ENCODE results near the gene MAPK1. TPM values are rescaled to one million over a fixed set of nuclear protein-coding genes. Genes with fewer than 3 reads are reported as not detected.
"Not testable (repeated sequence)": the region's sequence is repeated elsewhere in the genome, so short reads cannot be mapped to it uniquely, and the experiment has no call there.

The MAPK1 gene
- total RNA-seq, 1 experiment from 2014 or later = 136 TPM

DNA sequence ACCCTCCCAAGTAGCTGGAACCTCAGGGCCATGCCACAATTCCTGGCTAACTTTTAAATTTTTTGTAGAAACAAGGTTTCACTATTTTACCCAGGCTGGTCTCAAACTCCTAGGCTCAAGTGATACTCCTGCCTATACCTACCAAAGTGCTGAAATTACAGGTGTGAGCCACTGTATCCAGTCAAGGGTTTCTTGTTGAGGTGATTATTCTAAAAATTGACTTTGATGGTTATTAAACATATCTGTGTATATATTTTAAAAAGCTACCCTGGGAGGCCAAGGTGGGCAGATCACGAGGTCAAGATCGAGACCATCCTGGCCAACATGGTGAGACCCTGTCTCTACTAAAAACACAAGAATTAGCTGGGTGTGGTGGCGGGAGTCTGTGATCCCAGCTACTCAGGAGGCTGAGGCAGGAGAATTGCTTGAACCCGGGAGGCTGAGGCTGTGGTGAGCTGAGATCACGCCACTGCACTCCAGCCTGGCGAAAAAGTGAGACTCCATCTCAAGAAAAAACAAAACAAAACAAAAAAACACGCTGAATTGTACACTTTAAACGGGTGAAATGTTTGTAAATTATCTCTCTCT, 27.1 kb downstream of the MAPK1 start:
- no peak overlapping the region for H3K4me3 Mint-ChIP-seq (ENCODE audit: unreplicated experiment)
- no TSS peak for BruUV-seq (replicated peaks)
- TF ChIP-seq, protein P1, sequence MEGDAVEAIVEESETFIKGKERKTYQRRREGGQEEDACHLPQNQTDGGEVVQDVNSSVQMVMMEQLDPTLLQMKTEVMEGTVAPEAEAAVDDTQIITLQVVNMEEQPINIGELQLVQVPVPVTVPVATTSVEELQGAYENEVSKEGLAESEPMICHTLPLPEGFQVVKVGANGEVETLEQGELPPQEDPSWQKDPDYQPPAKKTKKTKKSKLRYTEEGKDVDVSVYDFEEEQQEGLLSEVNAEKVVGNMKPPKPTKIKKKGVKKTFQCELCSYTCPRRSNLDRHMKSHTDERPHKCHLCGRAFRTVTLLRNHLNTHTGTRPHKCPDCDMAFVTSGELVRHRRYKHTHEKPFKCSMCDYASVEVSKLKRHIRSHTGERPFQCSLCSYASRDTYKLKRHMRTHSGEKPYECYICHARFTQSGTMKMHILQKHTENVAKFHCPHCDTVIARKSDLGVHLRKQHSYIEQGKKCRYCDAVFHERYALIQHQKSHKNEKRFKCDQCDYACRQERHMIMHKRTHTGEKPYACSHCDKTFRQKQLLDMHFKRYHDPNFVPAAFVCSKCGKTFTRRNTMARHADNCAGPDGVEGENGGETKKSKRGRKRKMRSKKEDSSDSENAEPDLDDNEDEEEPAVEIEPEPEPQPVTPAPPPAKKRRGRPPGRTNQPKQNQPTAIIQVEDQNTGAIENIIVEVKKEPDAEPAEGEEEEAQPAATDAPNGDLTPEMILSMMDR (IDR thresholded peaks at IDR 0.05; ENCODE audit: insufficient read depth in 1 of 2, low read depth in 1 of 2, low read length in 1 of 2, severe bottlenecking in 1 of 2, unreplicated experiment in 1 of 2) = no peak
- H3K36me3 Mint-ChIP-seq (ENCODE audit: insufficient read depth, unreplicated experiment) = peaks cover 7% of the 10 kb centered on the region
- no peak overlapping the region for H3K4me3 ChIP-seq (ENCODE audit: low read depth, low read length)
- no peaks in the 10 kb centered on the region for H3K27me3 Mint-ChIP-seq (ENCODE audit: insufficient read depth, unreplicated experiment)
- no peaks in the 10 kb centered on the region for H3K9me3 ChIP-seq
- ChIA-PET CTCF (no interaction called here), POLR2A (no interaction called here)
- H3K4me1 Mint-ChIP-seq (ENCODE audit: low read depth, unreplicated experiment) = peaks cover 13% of the 10 kb centered on the region
- H3K4me1 ChIP-seq = peaks cover 19% of the 10 kb centered on the region
- intact Hi-C loops (cut with micrococcal nuclease; ENCODE audit: unreplicated experiment) = no loop called here
- H3K9me3 Mint-ChIP-seq (ENCODE audit: unreplicated experiment) = no peaks in the 10 kb centered on the region
- H3K36me3 ChIP-seq (ENCODE audit: control insufficient read depth, insufficient read depth, low read length) = no peaks in the 10 kb centered on the region
- no peak overlapping the region for H3K27ac Mint-ChIP-seq (ENCODE audit: unreplicated experiment)
- no peaks in the 10 kb centered on the region for H3K27me3 ChIP-seq (replicated peaks; ENCODE audit: control insufficient read depth, insufficient read depth, low read length)
- no peak for DNase-seq

DNA sequence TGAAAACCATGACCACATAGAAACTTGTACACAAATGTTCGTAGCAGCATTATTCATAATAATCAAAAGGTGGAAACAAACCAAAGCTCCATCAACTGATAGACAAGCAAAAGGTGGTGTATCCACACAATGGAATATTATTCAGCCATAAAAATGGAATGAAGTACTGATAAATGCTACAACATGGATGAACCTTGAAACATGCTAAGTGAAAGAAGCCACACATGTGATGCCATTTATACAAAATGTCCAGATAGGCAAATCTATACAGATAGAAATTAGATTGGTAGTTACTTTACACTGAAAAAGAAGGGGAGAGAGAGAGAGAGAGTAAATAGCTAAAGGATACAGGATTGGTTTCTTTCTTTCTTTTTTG, 27.7 kb downstream of the MAPK1 start:
- Histone ChIP-seq H3K27me3 (replicated peaks; ENCODE audit: control insufficient read depth, insufficient read depth, low read length) (no peaks in the 10 kb centered on the region), H3K4me1 (peaks cover 19% of the 10 kb centered on the region), H3K4me3 (ENCODE audit: low read depth, low read length) (no peak overlapping the region), H3K36me3 (ENCODE audit: control insufficient read depth, insufficient read depth, low read length) (no peaks in the 10 kb centered on the region), H3K9me3 (no peaks in the 10 kb centered on the region)
- no TSS peak for BruUV-seq (replicated peaks)
- Mint-ChIP-seq H3K4me1 (ENCODE audit: low read depth, unreplicated experiment) (peaks cover 19% of the 10 kb centered on the region), H3K4me3 (ENCODE audit: unreplicated experiment) (no peak overlapping the region), H3K27ac (ENCODE audit: unreplicated experiment) (no peak overlapping the region), H3K36me3 (ENCODE audit: insufficient read depth, unreplicated experiment) (peaks cover 6% of the 10 kb centered on the region), H3K27me3 (ENCODE audit: insufficient read depth, unreplicated experiment) (no peaks in the 10 kb centered on the region), H3K9me3 (ENCODE audit: unreplicated experiment) (no peaks in the 10 kb centered on the region)
- POLR2A ChIA-PET = no interaction called here
- DNase-seq = no peak
- CTCF ChIA-PET = no interaction called here
- TF ChIP-seq, protein P1 (IDR thresholded peaks at IDR 0.05; ENCODE audit: insufficient read depth in 1 of 2, low read depth in 1 of 2, low read length in 1 of 2, severe bottlenecking in 1 of 2, unreplicated experiment in 1 of 2) = no peak
- intact Hi-C loops (cut with micrococcal nuclease; ENCODE audit: unreplicated experiment) = no loop called here

GRCh38 chr22:21839104-21839764, 28.2 kb downstream of the MAPK1 start:
- H3K27me3 ChIP-seq (replicated peaks; ENCODE audit: control insufficient read depth, insufficient read depth, low read length); H3K27me3 Mint-ChIP-seq (ENCODE audit: insufficient read depth, unreplicated experiment); H3K27ac Mint-ChIP-seq (ENCODE audit: unreplicated experiment); H3K9me3 ChIP-seq; intact Hi-C loops (cut with micrococcal nuclease; ENCODE audit: unreplicated experiment); H3K36me3 ChIP-seq (ENCODE audit: control insufficient read depth, insufficient read depth, low read length); CTCF ChIA-PET; H3K36me3 Mint-ChIP-seq (ENCODE audit: insufficient read depth, unreplicated experiment); DNase-seq; H3K4me3 Mint-ChIP-seq (ENCODE audit: unreplicated experiment); H3K9me3 Mint-ChIP-seq (ENCODE audit: unreplicated experiment); H3K4me3 ChIP-seq (ENCODE audit: low read depth, low read length); POLR2A ChIA-PET; BruUV-seq (replicated peaks): not testable (repeated sequence)
- peaks cover 19% of the 10 kb centered on the region for H3K4me1 ChIP-seq
- peaks cover 24% of the 10 kb centered on the region for H3K4me1 Mint-ChIP-seq (ENCODE audit: low read depth, unreplicated experiment)
